Fibroblast of skin of abdomen (primary cell): ENCODE measurements around the gene PDXK.
"Not testable (repeated sequence)": the region's sequence is repeated elsewhere in the genome, so short reads cannot be mapped to it uniquely, and the experiment has no call there.

Experiments
- DNase-seq: peaks from one replicate; pipeline ENCODE4 v3.0.0-alpha.2; 2013

PDXK gene

GRCh38 chr21:43697758-43698643, 20.9 kb upstream of the PDXK start:
- DNase-seq = peak; percentile 62

DNA sequence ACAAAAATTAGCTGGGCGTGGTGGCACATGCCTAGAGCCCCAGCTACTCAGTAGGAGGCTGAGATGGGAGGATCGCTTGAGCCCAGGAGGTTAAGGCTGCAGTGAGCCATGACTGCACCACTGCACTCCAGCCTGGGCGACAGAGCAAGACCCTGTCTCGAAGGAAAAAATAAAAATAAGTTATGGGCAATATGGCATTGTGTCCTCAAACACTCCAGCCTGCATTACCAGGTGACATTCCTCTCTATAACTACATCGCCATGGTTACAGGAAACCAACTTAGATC, 19.5 kb upstream of the PDXK start:
- not testable (repeated sequence) for DNase-seq

- no peak for DNase-seq
Observed at GRCh38 chr21:43699933-43700599, 18.9 kb upstream of the PDXK start.

DNA sequence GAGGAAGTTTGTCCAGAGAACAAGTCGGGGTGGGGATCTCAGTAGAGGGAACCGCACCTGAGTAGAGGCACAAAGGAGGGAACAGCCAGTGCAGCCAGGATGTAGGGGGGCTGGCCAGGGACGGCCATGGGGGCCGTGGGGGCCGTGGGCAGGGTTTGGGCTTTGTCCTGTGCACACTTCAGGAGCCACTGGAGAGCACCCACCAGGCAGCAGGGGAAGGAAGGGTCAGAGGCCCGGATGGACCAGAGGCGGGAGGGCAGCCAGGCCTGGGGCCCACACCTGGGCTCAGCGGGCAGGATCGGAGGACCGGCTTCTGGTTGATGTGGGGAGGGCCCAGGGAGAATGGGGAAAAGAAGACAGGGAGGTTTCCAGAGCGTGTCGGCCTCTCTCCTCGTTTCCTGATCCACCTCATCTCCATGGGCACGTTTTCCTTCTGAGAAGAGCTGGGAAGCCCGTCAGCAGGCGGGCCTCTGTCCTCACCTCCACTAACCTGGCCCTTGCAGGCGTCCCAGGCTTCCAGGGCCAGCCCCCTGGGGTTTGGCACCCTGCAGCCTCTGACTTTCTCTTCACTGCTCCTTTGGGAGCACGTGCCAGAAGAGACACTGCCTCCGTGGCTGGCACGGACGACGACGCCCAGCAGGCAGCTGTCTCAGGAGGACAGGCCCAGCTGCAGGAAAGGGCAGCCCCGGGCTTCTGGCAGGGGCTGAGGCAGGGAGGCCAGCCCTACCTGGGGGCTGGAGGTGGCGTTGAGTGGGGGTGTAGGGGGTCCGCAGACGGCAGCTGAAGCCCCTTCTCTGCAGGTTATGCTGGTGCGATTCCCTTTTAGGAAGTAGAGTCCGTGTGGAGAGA, 16.8 kb upstream of the PDXK start:
- no peak for DNase-seq

DNA sequence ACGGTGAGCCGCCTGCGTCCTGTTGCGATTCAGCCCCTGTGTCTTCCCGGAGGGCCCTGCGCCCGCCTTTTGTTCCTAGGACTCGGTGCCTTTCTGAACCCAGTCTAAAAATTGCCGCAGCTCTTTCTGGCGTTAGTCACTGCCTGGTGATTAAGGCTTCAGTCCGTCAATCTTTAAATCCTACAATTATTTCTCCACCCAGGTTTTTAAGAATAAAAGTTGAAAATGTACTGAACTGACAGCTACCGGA, 16.2 kb upstream of the PDXK start:
- peak; percentile 40 for DNase-seq

GRCh38 chr21:43703035-43703880, 15.7 kb upstream of the PDXK start:
- peak; percentile 82 for DNase-seq

GRCh38 chr21:43707462-43707861, 11.5 kb upstream of the PDXK start:
- DNase-seq = no peak

DNA sequence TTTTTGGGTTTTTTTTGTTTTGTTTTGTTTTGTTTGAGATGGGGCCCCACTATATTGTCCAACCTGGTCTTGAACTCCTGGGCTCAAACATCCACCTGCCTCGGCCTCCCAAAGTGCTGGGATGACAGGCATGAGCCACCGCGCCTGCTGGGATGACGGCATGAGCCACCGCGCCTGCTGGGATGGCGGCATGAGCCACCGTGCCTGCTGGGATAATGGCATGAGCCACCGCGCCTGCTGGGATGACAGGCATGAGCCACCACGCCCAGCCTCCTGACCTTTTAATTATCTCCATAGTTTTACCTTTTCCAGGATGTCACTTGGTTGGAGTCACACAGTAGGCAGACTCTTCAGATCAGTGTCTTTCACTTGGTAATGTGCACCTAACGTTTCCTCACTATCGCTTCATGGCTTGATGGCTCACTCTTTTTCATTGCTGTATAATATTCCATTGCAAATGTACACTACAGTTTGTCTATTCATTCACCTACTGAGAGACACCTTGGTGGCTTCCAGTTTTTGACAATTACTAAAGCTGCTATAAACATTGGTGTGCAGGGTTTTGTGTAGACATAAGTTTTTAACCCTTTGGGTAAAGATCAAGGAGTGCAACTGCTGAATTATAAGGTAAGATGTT, 10.1 kb upstream of the PDXK start:
- no peak for DNase-seq

DNA sequence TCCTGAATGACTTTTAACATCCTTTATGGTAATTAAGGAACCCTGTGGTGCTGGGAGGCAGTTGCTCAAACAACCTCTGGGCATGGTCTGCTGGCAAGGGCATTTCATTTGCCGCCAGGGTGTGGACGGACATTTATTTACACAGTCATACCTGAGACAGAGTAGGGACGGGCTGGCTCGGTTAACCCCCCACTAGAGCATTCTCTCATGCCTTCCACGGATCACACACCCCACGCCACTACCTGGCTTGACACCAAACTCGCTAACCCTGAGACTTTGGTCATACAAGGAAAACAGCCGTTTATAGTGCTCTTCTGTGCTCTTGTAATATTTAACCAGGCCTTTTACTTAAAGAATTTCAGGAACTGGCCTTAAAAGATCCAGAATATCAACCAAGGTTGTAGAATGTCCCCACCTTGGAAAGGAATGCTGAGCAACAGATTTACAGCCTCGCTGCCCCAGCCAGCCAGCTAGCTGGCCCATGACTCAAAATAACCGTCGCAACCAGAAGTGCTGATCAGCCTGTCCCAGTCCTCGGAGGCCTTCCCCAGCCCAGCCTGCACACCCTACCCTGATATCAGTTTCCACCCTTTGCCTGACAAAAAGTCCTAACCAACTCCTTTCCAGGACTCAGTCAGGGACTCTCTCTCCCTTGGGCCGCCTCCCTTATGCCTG, 6.5 kb upstream of the PDXK start:
- DNase-seq = peak; percentile 72

GRCh38 chr21:43713123-43713522, 5.8 kb upstream of the PDXK start:
- DNase-seq = not testable (repeated sequence)

DNA sequence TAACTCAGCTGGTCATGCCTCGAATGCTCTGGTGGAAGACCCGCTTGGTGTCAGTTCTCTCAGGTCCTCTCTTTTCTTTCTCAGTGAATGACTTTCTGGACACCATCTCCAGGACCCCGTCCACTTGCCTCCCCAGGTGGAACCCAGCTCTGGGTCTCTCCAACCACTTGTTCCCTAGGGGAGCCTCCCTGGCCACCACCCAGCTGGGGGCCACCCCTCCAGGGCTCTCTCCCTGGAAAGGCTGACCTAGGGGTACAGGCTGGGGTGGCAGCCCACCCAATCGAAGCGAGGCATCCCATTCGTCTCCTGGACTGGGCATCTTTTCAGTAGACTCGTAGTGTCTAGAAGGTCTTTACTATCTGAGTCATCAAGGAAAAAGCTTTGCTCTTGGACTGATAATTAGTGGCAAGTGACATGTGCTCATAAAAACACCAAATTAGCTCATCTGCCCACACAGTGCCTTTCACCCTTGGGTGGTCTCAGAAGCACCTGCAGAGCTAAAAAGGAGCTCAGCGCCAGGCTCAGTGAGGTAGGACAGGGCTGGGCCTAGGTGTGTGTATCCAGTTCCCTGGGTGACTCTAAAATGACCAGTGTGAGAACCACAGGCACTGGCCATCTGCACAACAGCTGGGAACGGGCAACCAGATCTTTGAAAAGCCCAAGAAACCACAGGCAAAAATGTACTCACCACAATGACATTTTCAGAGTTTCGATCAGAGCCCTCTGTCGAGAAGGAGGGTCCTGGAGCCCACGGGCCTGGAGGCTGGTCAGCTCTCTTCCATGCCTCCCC, 2.4 kb upstream of the PDXK start:
- DNase-seq = peak; percentile 50

DNA sequence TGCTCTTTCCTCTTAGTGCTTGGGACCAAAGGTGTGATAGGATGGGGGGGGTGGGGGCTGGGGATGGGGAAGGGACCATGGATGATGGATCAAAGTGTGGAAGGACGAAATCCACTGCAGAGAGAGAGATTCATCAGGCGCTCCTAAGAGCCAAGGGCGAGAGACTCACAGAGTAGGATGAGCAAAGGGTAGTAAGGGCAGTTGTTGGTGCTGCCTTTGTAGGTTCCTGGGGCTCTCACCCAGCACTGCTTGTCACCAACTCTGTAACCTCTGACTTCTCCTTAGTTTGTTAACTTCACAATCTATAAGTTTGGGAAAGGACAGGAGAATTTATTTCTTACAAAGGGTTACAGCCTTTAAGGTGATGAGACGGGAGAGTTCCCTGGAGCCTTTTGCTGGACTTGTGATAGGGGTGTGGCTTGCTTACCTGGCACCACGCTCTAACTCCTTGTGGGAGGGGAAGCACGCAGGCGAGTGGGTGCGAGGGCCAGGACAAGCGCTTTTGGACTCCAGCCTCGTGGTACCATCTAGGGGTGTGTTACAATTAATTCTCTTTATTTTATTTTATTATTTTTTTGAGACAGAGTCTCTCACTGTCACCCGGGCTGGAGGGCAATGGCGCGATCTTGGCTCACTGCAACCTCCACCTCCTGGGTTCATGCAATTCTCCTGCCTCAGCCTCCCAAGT, 1.6 kb upstream of the PDXK start:
- DNase-seq = no peak

- DNase-seq = no peak
Observed at GRCh38 chr21:43717967-43718871, 710 bp upstream of the PDXK start.

DNA sequence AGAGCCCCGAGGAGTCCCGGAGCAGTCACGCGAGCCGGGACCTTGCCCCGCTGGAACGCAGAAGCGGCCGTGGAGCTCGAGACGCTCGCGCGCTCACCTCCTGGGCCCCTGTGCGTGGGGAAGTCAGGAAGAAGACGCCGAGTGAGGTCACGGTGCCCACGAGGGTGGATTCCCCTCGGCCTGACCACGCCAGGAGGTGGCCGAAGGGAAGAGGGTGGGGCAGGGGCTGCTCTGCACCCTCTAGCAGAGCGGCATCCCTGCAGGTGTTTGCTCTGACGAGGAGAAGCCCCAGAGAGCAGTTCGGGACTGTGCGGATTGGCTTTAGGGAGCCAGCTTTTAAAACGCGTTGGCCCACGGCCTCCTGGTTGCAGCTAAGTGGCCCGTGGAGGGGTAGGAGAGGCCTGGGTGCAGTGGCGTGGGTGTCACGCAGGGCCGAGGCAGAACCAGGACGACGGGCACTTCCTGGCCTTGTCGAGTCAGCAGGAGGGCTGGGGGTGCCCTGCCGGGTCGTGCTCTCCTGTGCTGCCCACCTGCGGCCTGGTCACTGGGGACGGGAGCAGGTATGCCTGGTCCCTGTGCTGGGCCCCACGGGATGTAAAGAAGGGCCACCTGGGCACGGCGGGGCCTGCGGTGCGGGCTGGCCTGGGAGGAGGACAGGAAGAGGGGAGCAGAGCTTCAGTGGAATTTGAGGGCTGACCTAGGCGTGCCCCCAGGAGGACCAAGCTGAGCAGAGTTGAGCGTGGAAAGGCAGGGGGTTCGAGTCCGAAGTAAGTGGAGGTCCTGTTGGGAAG, 1.0 kb downstream of the PDXK start:
- no peak for DNase-seq

DNA sequence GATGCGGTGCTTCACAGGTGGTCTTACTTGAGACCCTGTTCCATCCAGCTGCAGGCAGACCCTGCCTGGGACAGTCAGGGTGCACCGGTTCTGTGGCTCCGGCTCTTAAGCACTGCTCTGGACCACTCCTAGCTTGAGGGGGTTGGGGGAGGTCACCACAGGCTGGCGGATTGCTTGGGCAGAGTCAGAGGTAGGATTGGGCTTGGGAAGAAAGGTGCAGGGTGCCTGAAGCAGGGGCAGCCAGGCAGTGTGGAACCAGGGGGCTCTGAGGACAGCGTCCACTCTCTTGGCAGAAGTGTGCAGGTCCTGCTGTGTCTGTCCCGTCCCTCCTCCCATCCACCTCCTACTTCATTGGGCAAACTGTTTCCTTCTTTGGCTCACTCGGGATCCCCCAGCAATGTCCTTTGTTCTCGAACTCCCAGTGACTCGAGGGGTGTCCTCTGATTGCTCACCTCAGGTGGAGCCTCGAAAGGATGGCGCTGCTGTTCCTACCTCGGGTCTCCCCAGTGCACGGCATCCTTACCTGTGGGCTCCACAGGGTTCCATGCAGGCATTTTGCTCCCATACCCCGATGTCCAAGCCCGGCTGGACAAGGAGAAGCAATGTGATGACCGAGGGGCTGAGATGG, 1.7 kb downstream of the PDXK start:
- no peak for DNase-seq

DNA sequence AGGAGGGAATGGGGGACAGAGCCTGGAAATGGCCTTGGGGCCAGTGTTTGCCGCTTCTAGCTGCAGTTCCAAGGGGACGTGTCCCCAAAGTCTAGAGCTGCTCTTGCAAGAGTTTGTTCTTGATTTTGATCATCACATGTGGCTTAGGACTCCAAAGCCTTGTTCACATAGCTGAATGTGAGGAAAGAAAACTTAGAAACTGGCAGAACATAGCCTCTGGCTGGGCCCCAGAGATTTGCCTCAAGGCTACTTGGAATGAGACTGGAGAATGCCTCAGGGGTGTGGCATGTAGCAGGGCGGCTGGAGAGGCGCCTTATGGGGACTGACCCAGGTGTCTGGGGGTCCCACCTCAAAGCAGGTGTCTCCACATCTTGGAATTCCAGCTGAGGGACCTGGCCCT, 2.3 kb downstream of the PDXK start:
- no peak for DNase-seq

GRCh38 chr21:43721939-43722338, 3.0 kb downstream of the PDXK start:
- no peak for DNase-seq

GRCh38 chr21:43723648-43724047, 4.7 kb downstream of the PDXK start:
- DNase-seq = no peak
